ENCODE data around the gene POLE.

GRCh38 chr12:132578826-132579225 is 108.3 kb downstream of the POLE start:
- no peak for TF ChIP-seq CTCF (IDR thresholded peaks at IDR 0.05)
- TF ChIP-seq POLR2A (IDR thresholded peaks at IDR 0.05) = no peak

All from gastroesophageal sphincter (tissue), 3 donors.